H9 (cell line): ENCODE data around the gene LAMC3. TPM values are rescaled to one million over a fixed set of nuclear protein-coding genes. Genes with fewer than 3 reads are reported as not detected.
A peak's percentile ranks its signal among the peaks of the same experiment; 100 is the strongest.

ENCODE experiments used
- DNase-seq: peaks from one replicate; pipeline ENCODE4 v3.0.0-alpha.2; 2017
- H2AFZ ChIP-seq: one replicate; pipeline ENCODE4 v1.6.1; 2013; ENCODE audit warnings: mild to moderate bottlenecking, low read length, control low read depth, moderate library complexity
- H2AK5ac ChIP-seq: 2 replicates; pipeline ENCODE4 v1.6.1; 2013; ENCODE audit warnings: low read length, control low read depth, mixed read lengths; ENCODE audit not compliant: insufficient read length
- H2BK120ac ChIP-seq: one replicate; pipeline ENCODE4 v1.6.1; 2013; ENCODE audit warnings: low read depth, mild to moderate bottlenecking, low read length, control low read depth, inconsistent platforms; ENCODE audit not compliant: poor library complexity, severe bottlenecking
- H2BK12ac ChIP-seq: 2 replicates; pipeline ENCODE4 v1.6.1; 2013; ENCODE audit warnings: low read length, control low read depth, mixed read lengths, low read depth; ENCODE audit not compliant: insufficient read length
- H2BK15ac ChIP-seq: 2 replicates; pipeline ENCODE4 v1.6.1; 2013; ENCODE audit warnings: low read depth, low read length, control low read depth
- H2BK20ac ChIP-seq: one replicate; pipeline ENCODE4 v1.6.1; 2013; ENCODE audit warnings: low read depth, mild to moderate bottlenecking, low read length, control low read depth, inconsistent platforms; ENCODE audit not compliant: poor library complexity, severe bottlenecking
- H2BK5ac ChIP-seq: 2 replicates; pipeline ENCODE4 v1.6.1; 2013; ENCODE audit warnings: low read length, control low read depth, mixed read lengths; ENCODE audit not compliant: insufficient read length
- H3K14ac ChIP-seq: 2 replicates; pipeline ENCODE4 v1.6.1; 2013; ENCODE audit warnings: low read length, control low read depth; ENCODE audit not compliant: insufficient read depth
- H3K18ac ChIP-seq: 2 replicates; pipeline ENCODE4 v1.6.1; 2013; ENCODE audit warnings: low read depth, mild to moderate bottlenecking, mixed read lengths, low read length, control low read depth; ENCODE audit not compliant: insufficient read length
- H3K23ac ChIP-seq: 2 replicates; pipeline ENCODE4 v1.6.1; 2013; ENCODE audit warnings: low read length, control low read depth, mixed read lengths, low read depth; ENCODE audit not compliant: insufficient read length
- H3K23me2 ChIP-seq: 2 replicates; pipeline ENCODE4 v1.6.1; 2013; ENCODE audit warnings: low read depth, mild to moderate bottlenecking, mixed read lengths, low read length, control low read depth; ENCODE audit not compliant: insufficient read length, poor library complexity, severe bottlenecking
- H3K27ac ChIP-seq: 2 replicates; pipeline ENCODE4 v1.5.1; 2013; ENCODE audit warnings: low read length, control low read depth, mixed read lengths, low read depth; ENCODE audit not compliant: insufficient read length
- H3K27me3 ChIP-seq: 2 replicates; pipeline ENCODE4 v1.6.1; 2013; ENCODE audit warnings: low read length, control low read depth, inconsistent platforms; ENCODE audit not compliant: insufficient read depth
- H3K4ac ChIP-seq: 2 replicates; pipeline ENCODE4 v1.6.1; 2013; ENCODE audit warnings: low read depth, mild to moderate bottlenecking, control low read depth, inconsistent platforms, low read length, moderate library complexity
- H3K4me1 ChIP-seq: 2 replicates; pipeline ENCODE4 v1.6.1; 2013; ENCODE audit warnings: low read length, control low read depth, inconsistent platforms; ENCODE audit not compliant: insufficient read depth
- H3K4me2 ChIP-seq: 2 replicates; pipeline ENCODE4 v1.6.1; 2013; ENCODE audit warnings: low read length, control low read depth, mixed read lengths; ENCODE audit not compliant: insufficient read length, insufficient read depth
- H3K56ac ChIP-seq: 2 replicates; pipeline ENCODE4 v1.6.1; 2013; ENCODE audit warnings: low read depth, mild to moderate bottlenecking, mixed read lengths, low read length, control low read depth; ENCODE audit not compliant: insufficient read length
- H3K79me1 ChIP-seq: 2 replicates; pipeline ENCODE4 v1.6.1; 2013; ENCODE audit warnings: low read depth, mild to moderate bottlenecking, moderate library complexity, low read length, control low read depth, inconsistent platforms; ENCODE audit not compliant: insufficient read depth, poor library complexity, severe bottlenecking
- H3K79me2 ChIP-seq: 2 replicates; pipeline ENCODE4 v1.6.1; 2013; ENCODE audit warnings: low read length, control low read depth, inconsistent platforms; ENCODE audit not compliant: insufficient read depth
- H3K9ac ChIP-seq: 2 replicates; pipeline ENCODE4 v1.6.1; 2013; ENCODE audit warnings: low read length, control low read depth, mixed read lengths; ENCODE audit not compliant: insufficient read length; ENCODE audit errors: extremely low read depth
- H3K9me3 ChIP-seq: one replicate; pipeline ENCODE4 v1.6.1; 2013; ENCODE audit warnings: low read depth, low read length, inconsistent platforms; ENCODE audit not compliant: control insufficient read depth
- H3T11ph ChIP-seq: one replicate; pipeline ENCODE4 v1.6.1; 2013; ENCODE audit warnings: mild to moderate bottlenecking, low read length, control low read depth, inconsistent platforms
- H4K20me1 ChIP-seq: one replicate; pipeline ENCODE4 v1.6.1; 2013; ENCODE audit not compliant: control insufficient read depth, insufficient read length, insufficient read depth
- H4K5ac ChIP-seq: 2 replicates; pipeline ENCODE4 v1.6.1; 2013; ENCODE audit warnings: low read depth, mild to moderate bottlenecking, mixed read lengths, low read length, control low read depth; ENCODE audit not compliant: insufficient read length
- H4K8ac ChIP-seq: replicated peaks from 2 replicates; pipeline ENCODE4 v1.6.1; 2013; ENCODE audit warnings: low read length, control low read depth, mixed read lengths, low read depth; ENCODE audit not compliant: insufficient read length
- H4K91ac ChIP-seq: 2 replicates; pipeline ENCODE4 v1.6.1; 2013; ENCODE audit warnings: low read depth, mild to moderate bottlenecking, moderate library complexity, mixed read lengths, low read length, control low read depth; ENCODE audit not compliant: insufficient read length
- H3K27ac Mint-ChIP-seq, 3 experiments: 2 replicates in 2 of 3; 3 replicates in 1 of 3; pipeline ENCODE4 v1.8.0; 2020 to 2021; ENCODE audit warnings: mixed read lengths in 3 of 3, mild to moderate bottlenecking in 1 of 3, moderate library complexity in 1 of 3
- H3K27me3 Mint-ChIP-seq: 2 replicates; pipeline ENCODE4 v1.8.0; 2021; ENCODE audit warnings: low read depth, mild to moderate bottlenecking, moderate library complexity, mixed read lengths
- H3K36me3 Mint-ChIP-seq, 3 experiments: 2 replicates in 2 of 3; 3 replicates in 1 of 3; pipeline ENCODE4 v1.8.0; 2020 to 2021; ENCODE audit warnings: low read depth in 3 of 3, mixed read lengths in 3 of 3; ENCODE audit not compliant: insufficient read depth in 1 of 3
- H3K4me1 Mint-ChIP-seq, 2 experiments: 2 replicates each; pipeline ENCODE4 v1.8.0; 2020; ENCODE audit warnings: mixed read lengths in 2 of 2
- H3K4me3 Mint-ChIP-seq, 2 experiments: 2 replicates in 1 of 2; 3 replicates in 1 of 2; pipeline ENCODE4 v1.8.0; 2020 to 2021; ENCODE audit warnings: mild to moderate bottlenecking in 2 of 2, mixed read lengths in 2 of 2, moderate library complexity in 1 of 2
- H3K9me3 Mint-ChIP-seq, 2 experiments: 2 replicates in 1 of 2; 3 replicates in 1 of 2; pipeline ENCODE4 v1.8.0; 2020; ENCODE audit warnings: mild to moderate bottlenecking in 2 of 2, mixed read lengths in 2 of 2, moderate library complexity in 1 of 2
- WGBS: extraction: QIAGEN DNeasy Blood & Tissue Kit; methylation state at CpG from one replicate; pipeline ENCODE4 v1.1.7; 2013; ENCODE audit warnings: missing lambda C conversion rate, low lambda C conversion rate, mixed read lengths; ENCODE audit not compliant: insufficient read length; ENCODE audit errors: extremely low coverage; 5-methylcytosine and 5-hydroxymethylcytosine counted together
- total RNA-seq: library from RNA; stranded (reverse); gene quantifications from 2 replicates; pipeline ENCODE4 v1.2.1, GENCODE V29; 2021
- TF ChIP-seq, protein P1 (sequence below): fragments of 200-600 bp; sonication (generic); conservative IDR thresholded peaks from 3 replicates; pipeline ENCODE4 v1.8.0; 2021; ENCODE audit warnings: antibody characterized with exemption, mild to moderate bottlenecking

LAMC3 gene
- total RNA-seq, 1 experiment from 2014 or later = 21.7 TPM

- Histone ChIP-seq H2BK5ac (no peak overlapping the region), H3K27ac (no peak overlapping the region), H3T11ph (no peak overlapping the region), H3K27me3 (no peaks in the 10 kb centered on the region; the same call in 1 of the 2 replicates), H2BK120ac (no peak overlapping the region), H2AFZ (no peak overlapping the region), H3K4ac (no peak overlapping the region), H2AK5ac (no peak overlapping the region), H3K14ac (no peak overlapping the region), H3K9me3 (no peaks in the 10 kb centered on the region), H3K18ac (no peak overlapping the region), H4K5ac (no peak overlapping the region), H3K23me2 (no peaks in the 10 kb centered on the region), H3K4me1 (peaks cover 8% of the 10 kb centered on the region; the same call in 1 of the 2 replicates), H2BK15ac (no peak overlapping the region), H3K23ac (no peak overlapping the region), H3K56ac (no peak overlapping the region), H4K8ac (no peak overlapping the region), H4K20me1 (no peaks in the 10 kb centered on the region), H3K9ac (no peak overlapping the region), H3K4me2 (no peak overlapping the region), H4K91ac (no peak overlapping the region), H2BK12ac (no peak overlapping the region), H3K79me2 (no peaks in the 10 kb centered on the region), H3K79me1 (no peaks in the 10 kb centered on the region), H2BK20ac (no peak overlapping the region)
- DNase-seq = no peak
- WGBS = no CpG with 5 or more reads among the region's 11 CpGs
- H3K4me3 Mint-ChIP-seq = peak overlapping the region in 1 of 2 experiments; percentile 82; a peak in 4 of 5 replicates
- H3K36me3 Mint-ChIP-seq = no peaks in the 10 kb centered on the region; a peak in 1 of 7 replicates
- H3K27ac Mint-ChIP-seq = no peak overlapping the region
- peaks cover 29% of the 10 kb centered on the region for H3K27me3 Mint-ChIP-seq
- peaks cover 23 to 32% of the 10 kb centered on the region in 2 experiments for H3K4me1 Mint-ChIP-seq
- H3K9me3 Mint-ChIP-seq = no peaks in the 10 kb centered on the region; a peak in 1 of 5 replicates
- TF ChIP-seq, protein P1, sequence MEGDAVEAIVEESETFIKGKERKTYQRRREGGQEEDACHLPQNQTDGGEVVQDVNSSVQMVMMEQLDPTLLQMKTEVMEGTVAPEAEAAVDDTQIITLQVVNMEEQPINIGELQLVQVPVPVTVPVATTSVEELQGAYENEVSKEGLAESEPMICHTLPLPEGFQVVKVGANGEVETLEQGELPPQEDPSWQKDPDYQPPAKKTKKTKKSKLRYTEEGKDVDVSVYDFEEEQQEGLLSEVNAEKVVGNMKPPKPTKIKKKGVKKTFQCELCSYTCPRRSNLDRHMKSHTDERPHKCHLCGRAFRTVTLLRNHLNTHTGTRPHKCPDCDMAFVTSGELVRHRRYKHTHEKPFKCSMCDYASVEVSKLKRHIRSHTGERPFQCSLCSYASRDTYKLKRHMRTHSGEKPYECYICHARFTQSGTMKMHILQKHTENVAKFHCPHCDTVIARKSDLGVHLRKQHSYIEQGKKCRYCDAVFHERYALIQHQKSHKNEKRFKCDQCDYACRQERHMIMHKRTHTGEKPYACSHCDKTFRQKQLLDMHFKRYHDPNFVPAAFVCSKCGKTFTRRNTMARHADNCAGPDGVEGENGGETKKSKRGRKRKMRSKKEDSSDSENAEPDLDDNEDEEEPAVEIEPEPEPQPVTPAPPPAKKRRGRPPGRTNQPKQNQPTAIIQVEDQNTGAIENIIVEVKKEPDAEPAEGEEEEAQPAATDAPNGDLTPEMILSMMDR = no peak
Observed at GRCh38 chr9:131008086-131008485, 888 bp upstream of the LAMC3 start.
